Measurements from ENCODE around the gene NR4A3.

Gene NR4A3

DNA sequence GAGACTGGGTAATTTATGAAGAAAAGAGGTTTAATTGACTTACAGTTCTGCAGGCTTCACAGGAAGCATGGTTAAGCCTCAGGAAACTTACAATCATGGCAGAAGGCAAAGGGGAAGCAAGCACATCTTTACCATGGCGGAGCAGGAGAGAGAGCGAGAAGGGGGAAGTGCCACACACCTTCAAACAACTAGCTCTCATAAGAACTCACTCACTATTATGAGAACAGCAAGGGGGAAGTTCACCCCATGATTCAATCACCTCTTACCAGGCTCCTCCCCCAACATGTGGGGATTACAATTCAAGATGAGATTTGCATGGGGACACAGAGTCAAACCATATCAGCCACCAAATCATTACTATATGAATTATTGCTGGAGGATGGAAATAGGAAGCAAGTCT is 54.5 kb downstream of the NR4A3 start:
- no peak for DNase-seq (ENCODE audit: low read depth, low spot score)

DNA sequence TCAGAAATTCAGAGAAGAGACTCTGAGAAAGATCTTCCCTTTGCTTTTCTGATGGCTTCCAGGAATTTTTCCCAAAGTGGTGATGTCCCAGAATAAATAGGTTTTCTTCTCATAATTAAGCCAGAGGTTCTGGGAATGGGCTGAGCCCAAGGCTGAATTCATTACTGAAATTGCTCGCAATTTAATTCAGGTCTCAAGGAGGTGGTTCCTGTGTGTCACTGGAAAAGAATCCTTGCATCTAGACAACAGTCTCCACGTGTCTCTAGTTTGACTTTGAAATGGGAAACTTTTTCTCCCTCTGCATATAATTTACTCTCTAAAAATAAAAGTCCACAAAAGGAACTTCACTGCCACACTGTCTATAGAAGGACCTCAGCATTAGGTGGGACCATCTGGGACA is 57.0 kb downstream of the NR4A3 start:
- no peak for DNase-seq (ENCODE audit: low read depth, low spot score)

DNA sequence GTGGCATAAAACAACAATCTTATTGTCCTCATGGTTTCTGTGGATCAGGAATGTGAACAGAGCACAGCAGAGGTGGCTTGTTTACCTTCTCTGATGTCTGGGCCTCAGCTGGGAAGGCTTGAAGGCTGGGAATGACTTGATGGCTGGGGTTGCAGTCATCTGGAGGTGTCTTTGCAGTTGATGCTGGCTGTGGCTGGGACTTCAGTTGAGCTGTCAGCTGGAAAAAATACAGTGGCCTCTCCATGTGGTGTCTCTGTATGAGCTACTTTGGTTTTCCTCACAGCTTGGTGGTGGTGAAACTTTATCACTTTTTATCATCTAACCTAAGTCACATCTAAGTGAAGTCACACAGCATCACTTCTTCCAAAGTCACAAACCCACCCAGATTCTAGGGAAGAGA is 60.1 kb downstream of the NR4A3 start:
- no peak for DNase-seq (ENCODE audit: low read depth, low spot score)

DNA sequence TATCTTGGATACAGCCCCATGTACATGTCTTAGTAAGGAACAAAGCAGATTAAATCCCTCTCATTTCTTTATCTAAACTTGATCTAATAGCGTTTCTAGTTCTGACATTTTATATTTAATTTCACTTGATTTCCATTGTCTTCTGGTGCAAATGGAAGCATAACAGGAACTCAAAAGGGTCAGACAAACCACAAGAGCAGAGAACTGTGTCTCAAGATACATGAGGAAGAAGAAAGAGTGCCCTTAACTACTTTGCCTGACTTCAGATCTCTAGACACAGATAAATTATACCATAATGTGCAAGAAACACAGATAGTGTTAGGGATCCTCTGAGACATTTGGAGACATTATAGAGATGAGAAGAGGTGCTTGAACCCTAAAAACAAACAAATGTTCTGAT is 64.1 kb downstream of the NR4A3 start:
- DNase-seq (ENCODE audit: low read depth, low spot score) = no peak

DNA sequence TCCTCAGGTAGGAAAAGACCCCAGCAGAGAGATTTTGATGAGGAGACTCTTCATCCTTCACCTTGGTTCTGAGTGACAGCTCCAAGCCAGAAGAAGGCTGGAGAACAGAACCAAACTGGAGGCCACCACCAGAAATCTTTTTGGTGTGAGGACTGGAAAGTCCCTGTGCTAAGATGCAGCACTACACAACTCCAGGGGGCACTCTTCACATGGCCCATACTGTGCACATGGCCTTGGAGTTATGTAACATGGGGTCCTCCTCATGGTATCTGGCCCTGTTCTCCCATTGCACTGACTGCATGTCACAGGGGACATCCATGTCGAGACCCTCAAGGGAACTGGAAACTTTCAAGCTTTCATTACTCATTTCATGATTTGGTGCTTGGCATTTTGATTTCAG is 67.4 kb downstream of the NR4A3 start:
- no peak for DNase-seq (ENCODE audit: low read depth, low spot score)

DNA sequence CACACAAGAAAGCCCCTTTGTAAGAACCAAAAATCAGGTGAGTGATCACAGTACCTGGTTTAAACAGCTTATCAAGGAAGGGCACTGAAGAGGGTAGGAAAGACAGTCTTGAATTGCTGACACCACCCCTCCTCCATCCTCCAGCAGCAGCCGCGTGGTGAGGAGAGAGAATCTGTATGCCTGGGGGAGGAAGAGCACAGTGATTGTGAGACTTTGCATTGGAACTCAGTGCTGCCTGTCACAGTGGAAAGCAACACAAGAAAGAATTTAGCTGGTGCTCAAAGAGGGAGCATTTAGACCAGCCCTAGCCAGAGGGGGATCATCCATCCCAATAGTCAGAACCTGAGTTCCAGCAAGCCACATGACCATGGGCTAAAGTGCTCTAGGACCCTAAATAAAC is 73.1 kb downstream of the NR4A3 start:
- DNase-seq (ENCODE audit: low read depth, low spot score) = no peak

DNA sequence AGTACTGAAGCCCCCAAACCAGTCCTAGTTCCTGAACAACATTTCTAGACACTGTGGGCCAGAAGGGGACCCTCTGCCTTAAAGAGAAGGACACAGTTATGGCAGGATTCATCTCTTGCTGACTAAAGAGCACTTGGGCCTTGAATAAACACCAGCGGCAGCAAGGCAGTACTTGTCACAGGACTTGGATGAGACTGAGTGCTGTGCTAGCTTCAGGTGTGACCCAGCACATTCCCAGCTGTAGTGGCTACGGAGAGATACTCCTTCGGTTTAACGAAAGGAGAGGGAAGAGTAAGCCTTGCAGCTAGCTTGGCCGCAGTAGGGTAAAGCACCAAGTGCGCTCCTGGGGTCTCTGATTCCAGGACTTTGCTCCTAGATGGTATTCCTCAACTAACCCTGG is 73.8 kb downstream of the NR4A3 start:
- DNase-seq (ENCODE audit: low read depth, low spot score) = no peak

DNA sequence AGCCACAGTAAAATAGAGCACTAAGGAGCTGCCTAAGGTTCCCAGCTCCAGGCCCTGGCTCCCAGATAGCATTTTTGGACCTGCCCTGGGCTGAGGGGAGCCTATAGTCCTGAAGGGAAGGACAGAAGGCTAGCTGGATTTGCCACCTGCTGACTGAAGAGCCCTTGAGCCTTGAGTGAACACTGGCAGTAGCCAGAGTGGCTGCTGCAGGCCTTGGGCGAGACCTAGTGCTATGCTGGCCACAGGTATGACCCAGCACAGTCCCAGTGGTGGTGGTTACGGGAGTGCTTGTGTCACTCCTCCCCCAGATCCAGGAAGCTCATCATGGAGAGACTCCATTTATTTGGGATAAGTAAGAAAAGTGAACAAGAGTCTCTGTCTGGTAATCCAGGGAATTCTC is 74.4 kb downstream of the NR4A3 start:
- no peak for DNase-seq (ENCODE audit: low read depth, low spot score)

DNA sequence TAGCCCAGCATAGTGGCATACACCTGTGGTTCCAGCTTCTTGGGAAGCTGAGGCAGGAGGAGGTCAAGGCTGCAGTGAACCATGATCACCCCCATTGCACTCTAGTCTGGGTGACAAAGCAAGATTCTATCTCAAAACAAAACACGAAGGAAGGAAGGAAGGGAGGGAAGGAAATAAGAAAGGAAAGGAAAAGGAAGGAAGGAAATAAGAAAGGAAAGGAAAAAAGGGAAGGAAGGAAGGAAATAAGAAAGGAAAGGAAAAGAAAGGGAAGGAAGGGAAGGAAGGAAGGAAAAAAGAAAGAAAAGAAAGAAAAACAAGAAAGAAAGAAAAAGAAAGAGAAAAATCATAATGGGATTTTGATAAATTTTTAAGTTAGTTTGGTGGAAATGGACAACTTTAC is 81.7 kb downstream of the NR4A3 start:
- DNase-seq (ENCODE audit: low read depth, low spot score) = no peak

DNA sequence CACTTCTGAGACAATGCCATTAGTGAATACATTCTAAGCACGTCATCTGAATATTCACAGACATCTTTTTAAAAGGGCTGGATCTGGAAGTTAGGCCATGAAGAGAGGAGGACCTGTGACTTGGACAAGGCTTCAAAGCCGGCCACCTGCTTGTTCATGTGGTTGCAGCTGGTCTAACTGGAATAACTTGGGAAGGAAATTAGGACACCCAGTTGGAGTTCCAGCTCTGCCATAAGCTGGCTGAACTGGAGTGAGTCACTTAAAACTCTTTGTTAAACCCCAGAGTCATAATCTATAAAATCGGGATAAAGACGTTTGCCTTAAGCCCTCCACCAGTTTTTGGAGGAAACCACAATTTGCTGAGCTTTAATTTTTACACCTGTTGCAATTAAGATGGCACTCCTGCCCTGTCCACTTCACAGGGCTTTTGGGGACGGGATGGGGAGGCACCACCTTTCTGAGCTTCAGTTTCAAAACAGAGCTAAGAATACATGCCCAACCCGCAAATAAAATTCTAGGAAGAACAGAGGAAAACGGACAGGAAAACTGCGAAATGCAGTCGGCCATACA is 84.2 kb downstream of the NR4A3 start:
- no peak for DNase-seq (ENCODE audit: low read depth, low spot score)

DNA sequence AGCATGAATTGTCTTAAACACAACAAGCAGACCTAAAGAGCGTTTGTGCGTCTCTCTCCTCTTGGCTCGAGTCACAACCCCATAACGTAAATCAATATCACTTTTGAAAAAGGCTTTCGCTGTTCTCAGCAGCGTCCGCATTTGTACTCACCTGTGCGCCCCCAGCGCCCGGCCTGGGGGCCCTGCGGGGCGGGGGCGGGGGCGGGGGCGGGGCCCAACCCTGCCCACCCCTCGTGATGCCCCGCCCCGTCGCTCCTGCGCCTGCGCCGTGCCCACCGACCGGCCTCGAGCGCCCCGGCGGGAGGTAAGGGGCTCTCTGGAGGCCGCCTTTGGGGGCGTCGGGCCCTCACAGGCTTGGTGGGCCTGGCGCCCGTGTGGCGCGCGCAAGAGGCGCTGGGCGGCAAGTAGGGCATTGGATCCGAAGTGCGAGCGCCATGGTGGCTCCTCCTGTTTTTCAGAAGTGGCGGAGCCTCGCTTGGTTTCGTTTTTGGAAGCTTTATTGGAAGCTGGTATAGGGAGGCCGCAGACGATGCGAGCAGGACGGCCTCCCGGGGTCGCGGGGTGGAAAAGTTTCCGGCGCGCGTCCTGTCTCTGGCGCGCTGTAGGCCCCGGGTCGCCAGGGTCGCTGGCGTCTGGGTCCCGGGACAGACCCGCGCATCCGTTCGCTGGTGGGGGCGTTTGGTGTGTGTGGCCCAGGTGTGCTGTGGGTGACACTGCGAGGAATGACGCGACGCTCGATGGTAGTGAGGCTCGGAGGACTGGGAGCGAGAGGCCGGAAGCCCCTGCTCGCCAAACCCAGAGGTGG is 84.9 kb downstream of the NR4A3 start, which contains the start of gene STX17:
TSS of gene STX17 (plus strand) at position 252 of the 805 bp plus-strand sequence. CDS start 8,586 bp downstream, outside the sequence.
- peak; percentile 55 for DNase-seq (ENCODE audit: low read depth, low spot score)

DNA sequence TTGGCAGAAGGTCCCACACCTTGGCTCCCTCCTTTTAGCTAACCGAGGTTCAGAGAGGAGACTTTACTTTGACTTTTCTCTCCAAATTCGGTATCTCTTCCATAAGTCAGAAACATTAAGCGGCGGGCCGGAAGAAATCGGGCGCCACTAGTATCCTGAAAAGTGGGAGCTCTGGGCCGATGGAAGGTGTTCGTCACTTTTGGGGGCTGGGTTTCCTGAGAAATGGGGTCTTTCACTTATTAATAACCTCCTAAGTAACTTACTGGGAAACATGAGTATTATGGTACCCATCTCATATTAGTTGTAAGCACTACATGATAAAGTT is 85.5 kb downstream of the NR4A3 start:
- no peak for DNase-seq (ENCODE audit: low read depth, low spot score)

DNA sequence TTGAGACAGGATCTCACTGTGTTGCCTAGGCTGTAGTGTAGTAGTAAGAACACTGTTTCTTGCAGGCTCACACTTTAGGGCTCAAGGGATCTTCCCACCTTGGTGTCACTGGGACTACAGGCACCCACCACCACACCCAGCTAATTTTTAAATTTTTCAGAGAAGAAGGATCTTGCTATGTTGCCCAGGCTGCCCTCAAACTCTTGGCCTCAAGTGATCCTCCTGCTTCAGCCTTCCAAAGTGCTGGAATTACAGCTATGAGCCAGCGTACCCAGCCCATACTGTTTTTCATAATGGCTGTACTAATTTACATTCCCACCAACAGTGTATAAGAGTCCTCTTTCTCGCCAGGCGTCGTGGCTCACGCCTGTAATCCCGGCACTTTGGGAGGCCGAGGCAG is 89.9 kb downstream of the NR4A3 start:
- DNase-seq (ENCODE audit: low read depth, low spot score) = no peak
